Measurements from ENCODE around the gene CST3. TPM values are rescaled to one million over a fixed set of nuclear protein-coding genes. Genes with fewer than 3 reads are reported as not detected.

Gene CST3
- total RNA-seq, 3 donors from 2014 or later = 763 to 916 (median 852) TPM

GRCh38 chr20:23629017-23629541 is 8.7 kb downstream of the CST3 start:
- H3K9me3 ChIP-seq = no peaks in the 10 kb centered on the region
- DNase-seq = peak; percentile 70 to 79 (median 75)
- no peak for TF ChIP-seq CTCF (IDR thresholded peaks at IDR 0.05)
- H3K36me3 ChIP-seq (ENCODE audit: low read depth) = no peaks in the 10 kb centered on the region
- H3K4me1 ChIP-seq (ENCODE audit: low read depth) = peaks cover 4% of the 10 kb centered on the region
- ATAC-seq = peak; percentile 96
- no peak overlapping the region for H3K4me3 ChIP-seq
- intact Hi-C loops (cut with DNase I, micrococcal nuclease) = no loop called here

GRCh38 chr20:23628402-23629016 is 9.2 kb downstream of the CST3 start:
- peaks cover 4% of the 10 kb centered on the region for H3K4me1 ChIP-seq (ENCODE audit: low read depth)
- intact Hi-C loops (cut with DNase I, micrococcal nuclease) = no loop called here
- no peak for ATAC-seq
- H3K4me3 ChIP-seq = no peak overlapping the region
- H3K36me3 ChIP-seq (ENCODE audit: low read depth) = no peaks in the 10 kb centered on the region
- no peak for TF ChIP-seq CTCF (IDR thresholded peaks at IDR 0.05)
- H3K9me3 ChIP-seq = no peaks in the 10 kb centered on the region
- no peak for DNase-seq

- DNase-seq (no peak), ATAC-seq (no peak)
- H3K4me1 ChIP-seq (ENCODE audit: low read depth) = peaks cover 4% of the 10 kb centered on the region
- no peak overlapping the region for H3K4me3 ChIP-seq
- H3K9me3 ChIP-seq = no peaks in the 10 kb centered on the region
- intact Hi-C loops (cut with DNase I, micrococcal nuclease) = no loop called here
- no peak for TF ChIP-seq CTCF (IDR thresholded peaks at IDR 0.05)
- no peaks in the 10 kb centered on the region for H3K36me3 ChIP-seq (ENCODE audit: low read depth)
Observed at GRCh38 chr20:23627501-23627900, 10.3 kb downstream of the CST3 start.

GRCh38 chr20:23626040-23626620 is 11.6 kb downstream of the CST3 start:
- intact Hi-C loops (cut with DNase I, micrococcal nuclease) = no loop called here
- Histone ChIP-seq H3K9me3 (no peaks in the 10 kb centered on the region), H3K4me1 (ENCODE audit: low read depth) (peaks cover 4% of the 10 kb centered on the region), H3K36me3 (ENCODE audit: low read depth) (no peaks in the 10 kb centered on the region), H3K4me3 (no peak overlapping the region)
- DNase-seq = peak in 2 of 3 donors; percentile 41 to 68
- no peak for TF ChIP-seq CTCF (IDR thresholded peaks at IDR 0.05)
- peak; percentile 36 for ATAC-seq

GRCh38 chr20:23625236-23625964 is 12.4 kb downstream of the CST3 start:
- no peak for DNase-seq
- ATAC-seq = no peak
- intact Hi-C loops (cut with DNase I, micrococcal nuclease) = no loop called here
- H3K4me1 ChIP-seq (ENCODE audit: low read depth) = peaks cover 4% of the 10 kb centered on the region
- no peaks in the 10 kb centered on the region for H3K9me3 ChIP-seq
- H3K36me3 ChIP-seq (ENCODE audit: low read depth) = no peaks in the 10 kb centered on the region
- TF ChIP-seq CTCF (IDR thresholded peaks at IDR 0.05) = no peak
- H3K4me3 ChIP-seq = no peak overlapping the region
